Right lobe of liver (tissue), 4 donors: Measurements from ENCODE around the gene CNTN6.

ENCODE experiments used
- CTCF ChIP-seq, 4 donors: fragments of 200-600 bp in 3 of 4; fragments of 450-650 bp in 1 of 4; IDR thresholded peaks; one replicate each; pipeline versions ENCODE4 v1.5.1 to v1.8.0; 2016 to 2022; ENCODE audit warnings: antibody characterized with exemption in 4 of 4, mild to moderate bottlenecking in 2 of 4
- POLR2A ChIP-seq: fragments of 450-650 bp; IDR thresholded peaks from one replicate; pipeline ENCODE4 v1.6.1; 2017; ENCODE audit warnings: antibody characterized with exemption, mild to moderate bottlenecking
- donor health status: DM: no; HTN: no; CAD: no.
- donor health status: DM: no; HTN: no; CAD: no.
- donor health status: DM: no; HTN: yes; CAD: no.

DNA sequence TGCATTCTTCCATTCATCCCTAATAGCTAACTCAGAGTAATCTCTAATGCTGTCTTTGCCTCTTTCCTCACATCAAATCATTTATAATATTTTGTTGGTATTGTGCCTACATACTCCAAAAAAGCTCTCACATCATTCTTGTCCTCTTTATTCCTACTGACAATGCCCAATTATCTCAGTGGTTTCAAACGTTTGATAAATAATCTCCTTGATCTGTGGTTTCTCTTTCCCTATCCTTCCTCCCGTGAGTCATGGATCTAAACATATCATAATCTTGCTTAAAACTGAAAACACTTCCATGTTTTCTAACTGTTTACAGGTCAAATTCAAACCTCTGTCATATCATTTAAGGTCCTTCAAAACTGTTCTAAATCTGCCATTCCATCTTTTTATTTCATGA is 115.1 kb downstream of the CNTN6 start:
- TF ChIP-seq POLR2A (no peak), CTCF (IDR thresholded peaks at IDR 0.05) (no peak)
